Keratinocyte (primary cell): ENCODE measurements around the gene PGAP6. TPM values are rescaled to one million over a fixed set of nuclear protein-coding genes. Genes with fewer than 3 reads are reported as not detected.

Source experiments
- DNase-seq: peaks from one replicate; pipeline ENCODE4 v3.0.0-alpha.2; 2011; ENCODE audit warnings: low read depth, missing footprints, low spot score
- FAIRE-seq: peaks from 2 replicates; lab custom pipeline; 2011; peaks lifted over from hg19 to GRCh38; lab: Jason Lieb, UNC
- H2AFZ ChIP-seq: 2 replicates; pipeline ENCODE4 v1.6.0; 2012; ENCODE audit warnings: low read length, control low read depth, inconsistent platforms; ENCODE audit not compliant: control insufficient read depth
- H3K27ac ChIP-seq: 2 replicates; pipeline ENCODE4 v1.5.1; 2011; ENCODE audit warnings: low read length; ENCODE audit not compliant: control insufficient read depth, insufficient read depth
- H3K27me3 ChIP-seq: 3 replicates; pipeline ENCODE4 v1.6.0; 2011; ENCODE audit warnings: low read length; ENCODE audit not compliant: control insufficient read depth, insufficient read depth; ENCODE audit errors: extremely low read depth
- H3K36me3 ChIP-seq, 2 experiments: 2 replicates in 1 of 2; 3 replicates in 1 of 2; pipeline ENCODE4 v1.5.1; 2011; ENCODE audit warnings: low read length in 2 of 2, mild to moderate bottlenecking in 1 of 2; ENCODE audit not compliant: control insufficient read depth in 2 of 2, insufficient read depth in 2 of 2; ENCODE audit errors: extremely low read depth in 1 of 2
- H3K4me1 ChIP-seq: 3 replicates; pipeline ENCODE4 v1.5.1; 2011; ENCODE audit warnings: low read length; ENCODE audit not compliant: control insufficient read depth, insufficient read depth; ENCODE audit errors: extremely low read depth
- H3K4me2 ChIP-seq: 3 replicates; pipeline ENCODE4 v1.6.0; 2011; ENCODE audit warnings: low read depth, low read length; ENCODE audit not compliant: control insufficient read depth, insufficient read depth; ENCODE audit errors: extremely low read depth
- H3K4me3 ChIP-seq, 3 experiments: fragments of 200-600 bp in 1 of 3; sonication (generic) in 1 of 3; 2 replicates in 2 of 3; 3 replicates in 1 of 3; pipeline ENCODE4 v1.5.1; 2011 to 2016; ENCODE audit warnings: low read length in 3 of 3, mild to moderate bottlenecking in 3 of 3, control low read depth in 2 of 3, inconsistent platforms in 1 of 3, low read depth in 1 of 3, mixed read lengths in 1 of 3, mixed run types in 1 of 3, moderate library complexity in 1 of 3; ENCODE audit not compliant: control insufficient read depth in 2 of 3, insufficient read depth in 2 of 3; ENCODE audit errors: extremely low read depth in 1 of 3
- H3K79me2 ChIP-seq: 2 replicates; pipeline ENCODE4 v1.6.0; 2012; ENCODE audit warnings: low read length; ENCODE audit not compliant: control insufficient read depth, insufficient read depth
- H3K9ac ChIP-seq: 3 replicates; pipeline ENCODE4 v1.6.0; 2011; ENCODE audit warnings: low read length; ENCODE audit not compliant: control insufficient read depth, insufficient read depth; ENCODE audit errors: extremely low read depth
- H3K9me1 ChIP-seq: 3 replicates; pipeline ENCODE4 v1.6.0; 2011; ENCODE audit warnings: low read length; ENCODE audit not compliant: control insufficient read depth, insufficient read depth; ENCODE audit errors: extremely low read depth
- H3K9me3 ChIP-seq: 2 replicates; pipeline ENCODE4 v1.5.1; 2012; ENCODE audit warnings: low read depth, low read length; ENCODE audit not compliant: control insufficient read depth
- H4K20me1 ChIP-seq: 3 replicates; pipeline ENCODE4 v1.6.0; 2011; ENCODE audit warnings: low read length; ENCODE audit not compliant: control insufficient read depth, insufficient read depth; ENCODE audit errors: extremely low read depth
- CTCF ChIP-seq, 3 experiments: IDR thresholded peaks in 1 of 3; conservative IDR thresholded peaks in 1 of 3; optimal IDR thresholded peaks in 1 of 3; 2 replicates in 2 of 3; 3 replicates in 1 of 3; pipeline versions ENCODE3 to v1.5.1; 2011; ENCODE audit warnings: low read length in 3 of 3, mild to moderate bottlenecking in 3 of 3, moderate library complexity in 2 of 3, control low read depth in 1 of 3, inconsistent platforms in 1 of 3; ENCODE audit not compliant: insufficient read depth in 2 of 3; ENCODE audit errors: extremely low read depth in 1 of 3
- EZH2 ChIP-seq: IDR thresholded peaks from one replicate; pipeline ENCODE4 v1.6.1; 2012; ENCODE audit warnings: inconsistent platforms, mild to moderate bottlenecking, low read length, moderate library complexity
- dilution Hi-C: fragments of 300-500 bp; cut with MboI; formaldehyde crosslinking; loops from one replicate; pipeline ENCODE4 v1.7.0; 2020; ENCODE audit warnings: low sequenced_read_pairs; ENCODE audit not compliant: extremely low pct_ligation_motif_present
- polyA plus RNA-seq, 5 experiments: library from polyadenylated mRNA; depleted of rRNA in 3 of 5; stranded (reverse) in 3 of 5; stranded (forward) in 1 of 5; unstranded in 1 of 5; fragments of >200 nt; gene quantifications; 1 replicate in 1 of 5; 2 replicates in 3 of 5; 3 replicates in 1 of 5; pipeline versions ENCODE4 v1.2.1 to v1.2.3, GENCODE V29; 2011 to 2012; ENCODE audit warnings: missing spikeins in 2 of 5, low read depth in 1 of 5, low replicate concordance in 1 of 5

PGAP6 gene
- polyA plus RNA-seq, 1 donor (not counting 4 experiments of a cell fraction or from before 2014, with no cell fraction given) = 25.5 TPM

GRCh38 chr16:374616-374926, 7.2 kb downstream of the PGAP6 start:
- DNase-seq (no peak), FAIRE-seq (no peak)
- no peak overlapping the region for H2AFZ ChIP-seq
- peaks cover 9% of the 10 kb centered on the region for H3K4me1 ChIP-seq
- no peaks in the 10 kb centered on the region for H3K9me1 ChIP-seq
- no peaks in the 10 kb centered on the region for H4K20me1 ChIP-seq
- no peak overlapping the region for H3K4me2 ChIP-seq
- TF ChIP-seq CTCF (optimal IDR thresholded peaks at IDR 0.05 in 1 of 3, IDR thresholded peaks at IDR 0.05 in 1 of 3, conservative IDR thresholded peaks at IDR 0.05 in 1 of 3; ENCODE audit: extremely low read depth in 1 of 3, insufficient read depth in 2 of 3, low read length in 3 of 3) (no peak), EZH2 (no peak)
- peaks cover 0 to 18% of the 10 kb centered on the region in 2 experiments for H3K36me3 ChIP-seq
- dilution Hi-C loops = no loop called here
- no peak overlapping the region for H3K4me3 ChIP-seq
- no peak overlapping the region for H3K27ac ChIP-seq
- H3K79me2 ChIP-seq = peaks cover 8% of the 10 kb centered on the region
- H3K9ac ChIP-seq = no peak overlapping the region
- H3K9me3 ChIP-seq = no peaks in the 10 kb centered on the region
- H3K27me3 ChIP-seq = no peaks in the 10 kb centered on the region

DNA sequence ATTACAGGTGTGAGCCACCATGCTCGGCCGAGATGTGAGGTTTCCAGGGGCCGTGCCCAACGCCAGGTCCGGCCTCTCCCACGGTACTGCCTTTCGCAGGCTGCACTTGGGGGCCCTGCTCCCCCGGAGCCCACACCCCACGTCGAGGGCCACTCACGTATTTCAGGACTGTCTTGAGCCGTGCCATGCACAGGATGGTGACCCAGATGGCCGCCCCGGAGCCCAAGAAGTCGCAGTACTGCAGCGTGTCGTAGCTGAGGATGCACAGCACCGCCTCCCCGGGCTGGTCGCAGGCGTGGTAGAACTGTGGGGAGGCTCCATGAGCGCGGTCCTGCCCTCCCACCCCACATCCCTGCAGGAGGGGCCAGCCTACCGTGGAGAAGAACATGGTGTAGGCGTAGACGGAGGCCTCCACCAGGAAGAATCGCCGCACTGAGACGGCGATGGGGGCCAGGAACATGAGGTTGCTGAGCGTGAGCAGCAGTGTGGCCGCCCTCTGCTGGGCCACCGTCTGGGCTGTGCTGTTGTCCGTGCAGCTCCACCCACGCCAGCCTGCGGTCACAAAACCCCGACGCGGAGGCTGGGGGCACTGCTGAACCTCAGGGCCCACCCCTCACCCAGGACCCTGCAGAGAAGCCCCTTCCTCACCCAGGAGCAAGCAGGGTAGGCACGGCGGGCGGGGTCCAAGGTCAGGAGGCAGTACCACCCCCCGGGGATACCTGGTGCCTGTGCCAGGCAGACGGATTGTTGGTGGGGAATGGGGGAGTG, 7.7 kb downstream of the PGAP6 start:
- peaks cover 7% of the 10 kb centered on the region for H3K79me2 ChIP-seq
- peaks cover 2 to 19% of the 10 kb centered on the region in 2 experiments for H3K36me3 ChIP-seq
- dilution Hi-C loops = no loop called here
- H3K9ac ChIP-seq = no peak overlapping the region
- peaks cover 12% of the 10 kb centered on the region for H3K4me1 ChIP-seq
- no peak overlapping the region for H3K4me2 ChIP-seq
- TF ChIP-seq CTCF (optimal IDR thresholded peaks at IDR 0.05 in 1 of 3, IDR thresholded peaks at IDR 0.05 in 1 of 3, conservative IDR thresholded peaks at IDR 0.05 in 1 of 3; ENCODE audit: extremely low read depth in 1 of 3, insufficient read depth in 2 of 3, low read length in 3 of 3) (no peak), EZH2 (no peak)
- FAIRE-seq = no peak
- no peak for DNase-seq
- H3K4me3 ChIP-seq = no peak overlapping the region
- no peak overlapping the region for H2AFZ ChIP-seq
- H3K9me1 ChIP-seq = no peaks in the 10 kb centered on the region
- H3K27me3 ChIP-seq = no peaks in the 10 kb centered on the region
- no peaks in the 10 kb centered on the region for H3K9me3 ChIP-seq
- no peak overlapping the region for H3K27ac ChIP-seq
- H4K20me1 ChIP-seq = no peaks in the 10 kb centered on the region
